T-helper 2 cell treated with Interferon-gamma antibody and Interleukin-4, amounts not matched to agents 5 μg/mL and 100 μg/mL, for 36 hours (primary cell): ENCODE results near the gene MAP2K1.

ENCODE experiments used
- DNase-seq: peaks from one replicate; pipeline ENCODE4 v3.0.0; 2021; ENCODE audit warnings: low spot score
- H3K27ac Mint-ChIP-seq: one replicate; pipeline ENCODE4 v1.8.0; 2021; ENCODE audit warnings: mild to moderate bottlenecking, mixed read lengths
- H3K27me3 Mint-ChIP-seq: one replicate; pipeline ENCODE4 v1.8.0; 2021; ENCODE audit warnings: low read depth, mixed read lengths
- H3K36me3 Mint-ChIP-seq: one replicate; pipeline ENCODE4 v1.8.0; 2021; ENCODE audit warnings: low read depth, mixed read lengths
- H3K4me1 Mint-ChIP-seq: one replicate; pipeline ENCODE4 v1.8.0; 2021; ENCODE audit warnings: low read depth, mixed read lengths
- H3K4me3 Mint-ChIP-seq: one replicate; pipeline ENCODE4 v1.8.0; 2022; ENCODE audit warnings: mild to moderate bottlenecking, moderate library complexity, mixed read lengths
- H3K9me3 Mint-ChIP-seq: one replicate; pipeline ENCODE4 v1.8.0; 2021; ENCODE audit warnings: mixed read lengths

MAP2K1 gene

GRCh38 chr15:66503780-66504562, 117.3 kb downstream of the MAP2K1 start:
- peak overlapping the region; percentile 99 for H3K27ac Mint-ChIP-seq
- H3K4me1 Mint-ChIP-seq = peaks cover 43% of the 10 kb centered on the region
- H3K9me3 Mint-ChIP-seq = no peaks in the 10 kb centered on the region
- H3K36me3 Mint-ChIP-seq = peaks cover 56% of the 10 kb centered on the region
- DNase-seq = no peak
- peak overlapping the region; percentile 100 for H3K4me3 Mint-ChIP-seq
- no peaks in the 10 kb centered on the region for H3K27me3 Mint-ChIP-seq

- peak within 1 kb of the TSS; percentile 99 for H3K27ac Mint-ChIP-seq
- DNase-seq = peak; percentile 75
- H3K9me3 Mint-ChIP-seq = no peaks in the 10 kb centered on the region
- H3K36me3 Mint-ChIP-seq = peaks cover 52% of the 10 kb centered on the region
- H3K4me3 Mint-ChIP-seq = peak within 1 kb of the TSS; percentile 100
- no peaks in the 10 kb centered on the region for H3K27me3 Mint-ChIP-seq
- H3K4me1 Mint-ChIP-seq = peaks cover 41% of the 10 kb centered on the region
Observed at GRCh38 chr15:66504563-66505429, 118.1 kb downstream of the MAP2K1 start, which contains the start of the genes RPL4 and ZWILCH. RPL4 (minus strand) TSS chr15:66504855; CDS start chr15:66504790, 65 bp downstream. ZWILCH (plus strand) TSS chr15:66505326; CDS start chr15:66505339, 13 bp downstream.

DNA sequence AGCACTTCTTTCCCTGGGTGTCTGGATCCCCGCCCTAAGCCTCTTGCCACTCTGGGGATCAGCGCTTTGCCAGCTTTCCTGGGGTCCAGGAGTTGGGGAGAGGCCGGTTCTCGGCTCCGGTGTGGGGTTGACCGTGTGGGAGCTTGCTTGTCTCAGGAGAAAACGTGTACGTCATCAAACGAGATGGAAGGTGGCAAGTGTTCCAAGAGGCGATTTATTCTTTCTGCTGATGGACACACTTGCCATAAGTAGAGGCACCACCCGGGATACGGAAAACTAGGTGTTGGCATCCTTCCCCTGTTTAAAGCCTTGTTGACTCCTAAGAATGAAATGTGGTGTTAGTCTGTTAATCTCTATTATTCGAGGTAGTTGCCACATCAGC, 118.7 kb downstream of the MAP2K1 start:
- H3K4me1 Mint-ChIP-seq = peaks cover 37% of the 10 kb centered on the region
- H3K9me3 Mint-ChIP-seq = no peaks in the 10 kb centered on the region
- peaks cover 46% of the 10 kb centered on the region for H3K36me3 Mint-ChIP-seq
- peak overlapping the region; percentile 99 for H3K27ac Mint-ChIP-seq
- peak overlapping the region; percentile 100 for H3K4me3 Mint-ChIP-seq
- H3K27me3 Mint-ChIP-seq = no peaks in the 10 kb centered on the region
- no peak for DNase-seq

- H3K27me3 Mint-ChIP-seq = no peaks in the 10 kb centered on the region
- H3K4me1 Mint-ChIP-seq = peaks cover 37% of the 10 kb centered on the region
- H3K36me3 Mint-ChIP-seq = peaks cover 44% of the 10 kb centered on the region
- peak overlapping the region; percentile 99 for H3K27ac Mint-ChIP-seq
- H3K4me3 Mint-ChIP-seq = peak overlapping the region; percentile 100
- no peak for DNase-seq
- H3K9me3 Mint-ChIP-seq = no peaks in the 10 kb centered on the region
Observed at GRCh38 chr15:66505818-66506217, 119.1 kb downstream of the MAP2K1 start.

GRCh38 chr15:66508293-66508883, 121.7 kb downstream of the MAP2K1 start:
- H3K27ac Mint-ChIP-seq = peak overlapping the region; percentile 33
- H3K36me3 Mint-ChIP-seq = peaks cover 21% of the 10 kb centered on the region
- H3K27me3 Mint-ChIP-seq = no peaks in the 10 kb centered on the region
- no peak for DNase-seq
- no peaks in the 10 kb centered on the region for H3K9me3 Mint-ChIP-seq
- H3K4me1 Mint-ChIP-seq = peaks cover 28% of the 10 kb centered on the region
- no peak overlapping the region for H3K4me3 Mint-ChIP-seq

DNA sequence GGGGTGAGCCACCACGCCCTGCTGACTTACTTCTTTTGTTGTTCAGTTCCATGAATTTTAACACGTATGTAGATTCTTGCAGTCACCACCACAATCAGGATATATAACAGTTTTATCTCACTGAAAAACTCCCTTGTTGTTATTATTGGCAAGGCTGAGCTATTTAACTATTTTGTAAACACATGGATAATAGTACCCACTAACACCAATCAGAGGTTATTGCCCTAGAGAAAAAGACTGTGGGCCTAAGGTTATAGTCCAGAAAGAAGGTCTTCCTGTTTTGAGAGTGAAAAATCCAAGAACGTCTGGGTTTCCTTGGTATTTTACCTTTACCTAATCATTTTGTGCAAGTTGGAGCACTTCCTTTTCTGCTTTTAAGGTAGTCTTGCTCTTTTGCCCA, 127.9 kb downstream of the MAP2K1 start:
- H3K4me1 Mint-ChIP-seq = peaks cover 3% of the 10 kb centered on the region
- no peaks in the 10 kb centered on the region for H3K27me3 Mint-ChIP-seq
- no peak overlapping the region for H3K4me3 Mint-ChIP-seq
- H3K36me3 Mint-ChIP-seq = peaks cover 22% of the 10 kb centered on the region
- H3K27ac Mint-ChIP-seq = no peak overlapping the region
- DNase-seq = no peak
- H3K9me3 Mint-ChIP-seq = no peaks in the 10 kb centered on the region

- Mint-ChIP-seq H3K27me3 (no peaks in the 10 kb centered on the region), H3K9me3 (no peaks in the 10 kb centered on the region), H3K4me3 (no peak overlapping the region), H3K4me1 (peaks cover 3% of the 10 kb centered on the region), H3K27ac (no peak overlapping the region), H3K36me3 (peaks cover 21% of the 10 kb centered on the region)
- no peak for DNase-seq
Observed at GRCh38 chr15:66515901-66516322, 129.2 kb downstream of the MAP2K1 start.

GRCh38 chr15:66523926-66524325, 137.2 kb downstream of the MAP2K1 start:
- Mint-ChIP-seq H3K27me3 (no peaks in the 10 kb centered on the region), H3K27ac (no peak overlapping the region), H3K4me3 (no peak overlapping the region), H3K36me3 (peaks cover 24% of the 10 kb centered on the region), H3K9me3 (no peaks in the 10 kb centered on the region), H3K4me1 (peaks cover 7% of the 10 kb centered on the region)
- no peak for DNase-seq

GRCh38 chr15:66524838-66525237, 138.1 kb downstream of the MAP2K1 start:
- Mint-ChIP-seq H3K4me3 (no peak overlapping the region), H3K27ac (no peak overlapping the region), H3K9me3 (no peaks in the 10 kb centered on the region), H3K4me1 (peaks cover 5% of the 10 kb centered on the region), H3K36me3 (peaks cover 28% of the 10 kb centered on the region), H3K27me3 (no peaks in the 10 kb centered on the region)
- DNase-seq = no peak

DNA sequence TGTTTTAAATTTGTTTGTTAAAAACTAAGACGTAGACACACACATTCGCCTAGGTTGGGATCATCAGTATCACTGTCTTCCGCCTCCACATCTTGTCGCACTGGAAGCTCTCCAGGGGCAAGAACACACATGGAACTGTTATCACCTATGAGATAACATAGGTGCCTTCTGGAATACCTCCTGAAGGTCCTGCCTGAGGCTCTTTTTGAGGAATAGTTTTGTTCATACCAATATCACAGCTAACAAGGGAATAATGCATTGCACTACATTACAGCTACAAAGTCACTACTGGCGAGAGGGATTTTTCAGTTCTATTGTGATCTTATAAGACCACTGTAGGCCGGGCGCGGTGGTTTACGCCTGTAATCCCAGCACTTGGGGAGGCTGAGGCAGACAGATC, 148.3 kb downstream of the MAP2K1 start:
- no peak overlapping the region for H3K27ac Mint-ChIP-seq
- H3K4me3 Mint-ChIP-seq = no peak overlapping the region
- H3K4me1 Mint-ChIP-seq = no peaks in the 10 kb centered on the region
- no peaks in the 10 kb centered on the region for H3K9me3 Mint-ChIP-seq
- peaks cover 18% of the 10 kb centered on the region for H3K36me3 Mint-ChIP-seq
- no peak for DNase-seq
- no peaks in the 10 kb centered on the region for H3K27me3 Mint-ChIP-seq
